NCI-H446 treated with DMSO at 0.1 percent for 48 hours (cell line): ENCODE data around the gene CCNT1.
"Not testable (repeated sequence)": the region's sequence is repeated elsewhere in the genome, so short reads cannot be mapped to it uniquely, and the experiment has no call there.

Experiments
- DNase-seq: peaks from one replicate; lab custom pipeline; 2025; lab: John Stamatoyannopoulos, UW

CCNT1 gene

GRCh38 chr12:48716493-48717251 lies at the start of gene CCNT1:
Gene CCNT1 (minus strand): TSS chr12:48716707. CDS start chr12:48716675, 32 bp downstream.
- DNase-seq, result peak; percentile 99

- no peak for DNase-seq
These were observed 49.3 kb upstream of the CCNT1 start for GRCh38 chr12:48765753-48766162.

- DNase-seq, result no peak
These were observed 48.0 kb upstream of the CCNT1 start for GRCh38 chr12:48764521-48764920.

DNA sequence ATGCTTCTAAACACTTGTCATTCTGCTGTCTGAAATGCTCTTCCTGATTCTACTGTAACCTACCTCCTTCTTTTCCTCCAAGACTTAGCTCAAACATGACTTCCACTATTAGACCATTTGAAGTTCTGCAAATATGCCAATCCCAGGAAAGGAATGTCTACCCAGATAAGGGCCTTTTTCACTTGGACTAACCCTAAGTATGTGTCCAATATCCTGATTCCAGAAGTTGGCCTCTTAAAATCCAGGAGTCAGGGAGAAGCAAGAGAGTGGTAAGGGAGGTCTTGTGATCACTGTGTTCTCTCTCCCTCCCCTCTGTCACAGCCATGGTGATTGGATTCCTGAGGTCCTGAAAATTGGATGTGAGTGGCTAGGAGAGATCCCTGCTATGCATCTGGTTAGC lies 42.2 kb upstream of the CCNT1 start:
- DNase-seq, result no peak

DNA sequence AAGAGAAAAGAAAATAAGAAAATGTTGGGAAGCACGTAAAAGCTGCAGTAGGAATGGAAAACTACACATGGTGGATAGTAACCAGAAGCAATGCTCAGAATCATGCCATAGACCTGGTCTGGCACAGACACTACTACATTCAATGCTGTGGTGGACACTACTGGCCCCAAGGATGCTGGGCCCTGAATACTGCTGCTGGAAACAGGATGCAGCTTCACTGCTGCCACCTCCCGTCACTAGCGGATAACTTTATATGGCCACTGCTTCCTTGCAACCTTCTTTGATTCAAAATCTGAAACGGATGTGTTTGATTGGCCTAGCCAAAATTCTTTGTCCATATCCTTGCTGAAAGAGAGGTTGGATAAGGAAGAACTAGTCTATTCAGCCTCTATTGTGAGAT lies 41.7 kb upstream of the CCNT1 start:
- DNase-seq, result no peak

DNA sequence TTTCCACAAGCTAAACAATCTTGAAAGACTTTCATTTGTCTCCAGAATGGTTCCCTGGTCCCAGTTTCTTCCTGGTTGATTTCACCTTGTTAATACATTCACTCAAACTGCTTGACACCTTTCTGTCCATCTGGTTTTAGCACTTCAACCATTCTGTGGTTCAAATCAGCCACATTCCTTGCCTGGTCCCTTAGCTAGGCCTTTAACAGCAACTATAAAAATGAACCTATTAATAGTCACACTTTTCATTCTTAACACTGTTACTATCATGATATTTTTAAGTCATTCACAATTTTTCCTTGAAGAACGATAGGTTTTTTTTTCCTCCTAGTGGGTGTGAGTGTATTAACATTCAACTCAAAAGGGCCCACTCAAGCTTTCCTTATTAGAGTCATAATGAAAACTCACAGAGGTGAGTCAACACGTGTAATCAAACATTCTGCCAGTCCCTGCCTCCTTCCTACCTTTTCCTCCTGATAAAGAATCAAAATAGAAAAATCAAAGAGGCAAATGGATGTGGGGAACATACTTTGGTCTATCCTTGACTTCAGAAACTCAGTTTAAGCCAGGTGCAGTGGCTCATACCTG lies 34.4 kb upstream of the CCNT1 start:
- no peak for DNase-seq

DNA sequence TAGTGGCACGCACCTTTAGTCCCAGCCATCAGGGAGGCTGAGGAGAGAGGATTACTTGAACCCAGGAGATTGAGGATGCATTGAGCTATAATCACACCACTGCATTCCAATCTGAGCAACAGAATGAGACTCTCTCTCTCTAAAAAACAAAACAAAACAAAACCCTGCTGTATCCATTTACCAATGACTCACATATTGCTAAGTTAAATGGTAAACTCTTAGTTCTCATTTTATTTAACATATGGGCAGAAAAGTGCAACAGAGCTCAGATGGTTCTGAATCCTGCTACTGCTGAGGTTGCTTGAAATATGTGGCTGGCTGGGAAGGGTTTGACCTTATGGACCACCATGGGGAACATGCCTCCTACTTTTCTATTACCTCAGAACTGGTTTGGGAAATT lies 33.7 kb upstream of the CCNT1 start:
- DNase-seq, result no peak

GRCh38 chr12:48744251-48745008 lies 27.9 kb upstream of the CCNT1 start:
- DNase-seq, result no peak

- DNase-seq, result no peak
These were observed 23.2 kb upstream of the CCNT1 start for GRCh38 chr12:48739618-48740269.

DNA sequence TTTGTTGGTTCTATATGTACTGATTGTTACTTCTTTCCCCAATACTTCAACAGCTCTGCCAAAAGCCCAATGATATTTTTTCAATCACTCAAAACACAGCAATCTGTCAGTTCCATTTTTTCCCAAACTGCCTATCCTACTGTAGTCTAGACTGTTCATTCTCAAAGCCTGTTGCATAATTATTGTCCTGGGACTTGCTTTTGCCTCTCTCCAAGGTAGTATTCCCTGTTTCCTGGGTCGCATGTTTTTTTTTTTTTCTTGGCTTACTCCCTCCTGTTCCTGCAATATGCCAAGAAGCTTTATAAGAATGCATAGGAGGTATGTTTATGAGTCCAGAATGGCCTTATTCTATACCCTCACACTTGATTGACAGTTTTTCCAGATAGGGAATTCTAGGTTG lies 19.9 kb upstream of the CCNT1 start:
- DNase-seq, result no peak

- no peak for DNase-seq
These were observed 12.3 kb upstream of the CCNT1 start for GRCh38 chr12:48728807-48729206.

DNA sequence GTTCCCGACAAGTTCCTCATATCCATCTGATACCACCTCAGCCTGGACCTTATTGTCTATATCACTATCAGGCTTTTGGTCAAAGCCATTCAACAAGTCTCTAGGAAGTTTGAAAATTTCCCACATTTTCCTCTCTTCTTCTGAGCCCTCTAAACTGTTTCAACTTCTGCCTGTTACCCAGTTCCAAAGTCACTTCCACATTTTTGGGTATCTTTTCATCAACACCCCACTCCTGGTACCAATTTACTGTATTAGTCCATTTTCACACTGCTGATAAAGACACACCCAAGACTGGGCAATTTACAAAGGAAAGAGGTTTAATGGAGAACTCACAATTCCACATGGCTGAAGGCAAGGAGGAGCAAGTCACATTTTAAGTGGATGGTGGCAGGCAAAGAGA lies 4.2 kb upstream of the CCNT1 start:
- not testable (repeated sequence) for DNase-seq

DNA sequence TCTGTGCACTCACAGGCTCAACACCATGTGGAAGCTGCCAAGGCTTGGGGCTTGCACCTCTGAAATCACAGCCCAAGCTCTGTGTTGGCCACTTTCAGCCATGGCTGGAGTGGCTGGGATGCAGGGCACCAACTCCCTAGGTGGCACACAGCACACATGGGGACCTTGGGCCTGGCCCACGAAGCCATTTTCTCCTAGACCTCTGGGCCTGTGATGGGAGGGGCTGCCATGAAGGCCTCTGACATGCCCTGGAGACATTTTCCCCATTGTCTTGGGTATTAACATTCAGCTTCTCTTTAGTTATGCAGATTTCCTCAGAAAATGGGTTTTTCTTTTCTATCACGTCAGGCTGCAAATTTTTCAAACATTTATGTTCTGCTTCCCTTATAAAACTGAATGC lies 3.7 kb upstream of the CCNT1 start:
- DNase-seq, result not testable (repeated sequence)

DNA sequence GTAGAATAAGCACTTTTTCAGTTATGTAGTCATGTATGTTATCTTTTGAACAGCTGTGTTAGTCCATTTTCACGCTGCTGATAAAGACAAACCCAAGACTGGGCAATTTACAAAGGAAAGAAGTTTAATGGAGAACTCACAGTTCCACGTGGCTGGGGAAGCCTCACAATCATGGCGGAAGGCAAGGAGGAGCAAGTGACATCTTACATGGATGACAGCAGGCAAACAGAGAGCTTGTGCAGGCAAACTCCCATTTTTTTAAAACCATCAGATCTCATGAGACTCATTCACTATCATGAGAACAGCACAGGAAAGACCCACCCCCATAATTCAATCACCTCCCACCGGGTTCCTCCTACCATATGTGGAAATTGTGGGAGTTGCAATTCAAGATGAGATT lies 2.5 kb upstream of the CCNT1 start:
- not testable (repeated sequence) for DNase-seq

- no peak for DNase-seq
These were observed 767 bp upstream of the CCNT1 start for GRCh38 chr12:48717252-48717695.

DNA sequence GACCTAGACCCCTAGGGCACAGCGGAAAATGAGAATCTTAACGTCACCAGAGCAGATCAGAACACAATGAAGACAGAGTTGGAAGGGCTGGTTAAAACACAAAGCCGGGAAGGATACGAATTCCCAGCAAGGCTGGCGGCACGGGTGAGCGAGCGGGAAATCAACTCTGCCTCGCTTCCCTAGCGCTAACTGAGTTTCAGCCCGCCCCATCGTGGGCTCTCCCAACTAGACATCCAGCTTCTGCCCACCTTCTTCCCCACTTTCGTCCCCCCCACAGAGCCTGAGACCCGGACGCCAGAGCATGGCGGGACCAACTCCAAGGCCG lies 377 bp downstream of the CCNT1 start:
- DNase-seq, result no peak

- DNase-seq, result no peak
These were observed 4.3 kb downstream of the CCNT1 start for GRCh38 chr12:48712209-48712608.

GRCh38 chr12:48698822-48699221 lies 17.7 kb downstream of the CCNT1 start:
- DNase-seq, result not testable (repeated sequence)

- no peak for DNase-seq
These were observed 19.9 kb downstream of the CCNT1 start for GRCh38 chr12:48696626-48697025.

DNA sequence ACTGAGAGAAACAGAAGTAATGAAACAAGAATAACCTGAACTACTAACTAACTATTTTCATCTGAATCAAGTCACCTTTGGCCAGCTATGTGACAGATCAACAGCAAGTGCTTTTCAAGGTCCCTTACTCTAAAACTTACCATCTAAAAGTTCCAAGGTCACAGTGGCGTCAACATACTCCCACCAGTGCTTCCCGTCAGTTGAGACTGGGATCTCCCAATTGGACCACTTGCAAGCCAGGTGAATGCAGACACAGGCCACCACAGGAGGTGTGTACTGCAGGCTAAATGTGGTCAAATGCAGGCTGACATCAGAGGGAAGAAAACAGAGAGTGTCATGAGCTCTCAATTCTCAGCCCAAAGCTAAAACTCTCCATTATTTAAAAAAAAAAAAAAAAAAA lies 20.6 kb downstream of the CCNT1 start:
- no peak for DNase-seq

DNA sequence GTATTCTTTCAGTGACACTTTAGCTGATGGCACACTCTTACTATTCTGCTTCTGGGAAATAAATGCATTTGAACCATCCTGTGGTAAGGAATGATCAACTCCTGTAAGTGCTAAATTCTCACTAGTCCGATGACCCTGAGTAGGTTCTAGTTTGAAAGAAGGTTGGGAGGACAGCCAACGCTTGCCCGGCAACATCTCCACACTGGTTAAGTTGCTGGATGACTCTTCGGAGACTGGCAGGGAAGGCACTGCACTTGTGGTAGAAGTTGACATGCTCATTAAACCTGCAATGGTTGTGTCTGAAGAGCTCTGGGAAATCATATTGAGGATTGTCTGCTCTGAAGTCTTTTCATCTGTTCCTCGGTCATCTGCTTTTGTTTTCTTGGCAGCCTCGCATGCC lies 22.5 kb downstream of the CCNT1 start:
- DNase-seq, result no peak

- no peak for DNase-seq
These were observed 22.9 kb downstream of the CCNT1 start for GRCh38 chr12:48693572-48693971.
